Hepatocyte (in vitro differentiated cells): ENCODE results near the gene PIWIL4. TPM values are rescaled to one million over a fixed set of nuclear protein-coding genes. Genes with fewer than 3 reads are reported as not detected.
A peak's percentile ranks its signal among the peaks of the same experiment; 100 is the strongest.

ENCODE experiments used
- DNase-seq: peaks from one replicate; pipeline ENCODE4 v3.0.0-alpha.2; 2016; ENCODE audit warnings: low spot score
- H2AFZ ChIP-seq: fragments of 200-600 bp; sonication (generic); 2 replicates; pipeline ENCODE4 v1.6.0; 2016; ENCODE audit warnings: antibody characterized with exemption, mild to moderate bottlenecking
- H3K27ac ChIP-seq: fragments of 200-600 bp; sonication (generic); 2 replicates; pipeline ENCODE4 v1.5.1; 2016; ENCODE audit warnings: mild to moderate bottlenecking
- H3K27me3 ChIP-seq: fragments of 200-600 bp; sonication (generic); 2 replicates; pipeline ENCODE4 v1.6.1; 2016
- H3K36me3 ChIP-seq: fragments of 200-600 bp; sonication (generic); replicated peaks from 2 replicates; pipeline ENCODE4 v1.5.1; 2016; ENCODE audit warnings: low read depth; ENCODE audit not compliant: insufficient read depth
- H3K4me1 ChIP-seq: fragments of 200-600 bp; sonication (generic); 2 replicates; pipeline ENCODE4 v1.5.1; 2016; ENCODE audit warnings: mild to moderate bottlenecking, moderate library complexity; ENCODE audit not compliant: insufficient read depth
- H3K4me2 ChIP-seq: fragments of 200-600 bp; sonication (generic); 2 replicates; pipeline ENCODE4 v1.6.0; 2016
- H3K4me3 ChIP-seq: fragments of 200-600 bp; sonication (generic); 2 replicates; pipeline ENCODE4 v1.5.1; 2016; ENCODE audit warnings: mild to moderate bottlenecking
- H3K79me2 ChIP-seq: fragments of 200-600 bp; sonication (generic); 2 replicates; pipeline ENCODE4 v1.6.0; 2017; ENCODE audit warnings: mild to moderate bottlenecking
- H3K9me2 ChIP-seq: fragments of 200-600 bp; sonication (generic); replicated peaks from 2 replicates; pipeline ENCODE4 v1.6.0; 2017; ENCODE audit warnings: mild to moderate bottlenecking; ENCODE audit not compliant: insufficient read depth
- H3K9me3 ChIP-seq: fragments of 200-600 bp; sonication (generic); 2 replicates; pipeline ENCODE4 v1.5.1; 2016; ENCODE audit warnings: low read depth, mild to moderate bottlenecking
- H4K20me1 ChIP-seq: fragments of 200-600 bp; sonication (generic); 2 replicates; pipeline ENCODE4 v1.6.0; 2016; ENCODE audit warnings: mild to moderate bottlenecking; ENCODE audit not compliant: insufficient read depth, poor library complexity, severe bottlenecking
- EZH2 ChIP-seq: fragments of 200-600 bp; sonication (generic); IDR thresholded peaks from 2 replicates; pipeline ENCODE4 v1.6.1; 2016; ENCODE audit warnings: antibody characterized with exemption, mild to moderate bottlenecking, borderline replicate concordance
- EZH2phosphoT487 ChIP-seq: fragments of 200-600 bp; sonication (generic); IDR thresholded peaks from one replicate; pipeline ENCODE4 v1.6.1; 2018; ENCODE audit warnings: antibody characterized with exemption, mild to moderate bottlenecking, low read depth, moderate library complexity; ENCODE audit not compliant: unreplicated experiment, severe bottlenecking
- WGBS: methylation state at CpG from one replicate; pipeline ENCODE4 v1.1.6; 2016; ENCODE audit warnings: low lambda C conversion rate; ENCODE audit errors: missing lambda C conversion rate; 5-methylcytosine and 5-hydroxymethylcytosine counted together
- polyA plus RNA-seq: library from polyadenylated mRNA; unstranded; fragments of >200 nt; fragmentation: Nextera tagmentation; extraction: Ambion mirVana; gene quantifications from 2 replicates; pipeline ENCODE4 v1.2.1, GENCODE V29; 2016
- total RNA-seq: library from RNA; depleted of rRNA; stranded (reverse); fragments of >200 nt; gene quantifications from 2 replicates; pipeline ENCODE4 v1.2.3, GENCODE V29; 2014
- TF ChIP-seq, protein P1 (sequence below): fragments of 200-600 bp; sonication (generic); IDR thresholded peaks from 2 replicates; pipeline ENCODE4 v1.5.1; 2016; ENCODE audit warnings: antibody characterized with exemption, mild to moderate bottlenecking; ENCODE audit not compliant: poor library complexity

The PIWIL4 gene
- total and polyA plus RNA-seq, 2 experiments from 2014 or later: 2.1 to 2.4 TPM

DNA sequence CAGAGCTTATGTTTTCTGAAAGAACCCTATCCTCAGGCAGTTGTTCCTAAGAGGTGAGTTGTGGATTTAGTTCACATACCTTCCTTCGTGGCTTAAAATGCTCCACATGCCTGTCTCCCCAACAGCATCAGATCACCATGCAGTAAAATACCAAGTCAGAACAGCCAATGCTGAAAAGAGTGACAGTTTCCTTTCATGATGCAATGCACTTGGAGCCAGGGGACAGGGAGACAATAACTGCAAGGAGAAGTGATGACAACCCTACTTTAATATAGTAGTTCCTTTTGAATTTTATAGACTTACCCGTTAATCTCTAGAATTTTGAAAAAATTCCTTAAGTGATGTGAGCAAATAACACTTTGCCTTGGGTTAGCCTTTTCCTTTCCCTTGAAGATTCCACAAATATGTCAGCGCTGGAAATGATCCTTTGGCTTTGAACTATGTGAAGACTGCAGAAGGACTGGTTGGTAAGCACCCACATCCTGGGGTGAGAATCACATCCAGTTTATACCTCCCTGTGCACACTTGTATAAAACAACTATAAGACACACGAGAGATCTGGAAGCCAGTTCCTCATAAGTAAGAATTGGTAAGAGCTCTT is 71.2 kb downstream of the PIWIL4 start:
- Histone ChIP-seq H3K27ac (peak overlapping the region; percentile 48), H3K4me2 (peak overlapping the region; percentile 38), H2AFZ (no peak overlapping the region), H3K79me2 (no peaks in the 10 kb centered on the region), H3K4me3 (no peak overlapping the region), H3K9me2 (no peaks in the 10 kb centered on the region), H3K36me3 (no peaks in the 10 kb centered on the region), H4K20me1 (no peaks in the 10 kb centered on the region), H3K9me3 (no peaks in the 10 kb centered on the region), H3K4me1 (peaks cover 8% of the 10 kb centered on the region), H3K27me3 (no peaks in the 10 kb centered on the region)
- TF ChIP-seq EZH2 (no peak), EZH2phosphoT487 (no peak)
- TF ChIP-seq, protein P1, sequence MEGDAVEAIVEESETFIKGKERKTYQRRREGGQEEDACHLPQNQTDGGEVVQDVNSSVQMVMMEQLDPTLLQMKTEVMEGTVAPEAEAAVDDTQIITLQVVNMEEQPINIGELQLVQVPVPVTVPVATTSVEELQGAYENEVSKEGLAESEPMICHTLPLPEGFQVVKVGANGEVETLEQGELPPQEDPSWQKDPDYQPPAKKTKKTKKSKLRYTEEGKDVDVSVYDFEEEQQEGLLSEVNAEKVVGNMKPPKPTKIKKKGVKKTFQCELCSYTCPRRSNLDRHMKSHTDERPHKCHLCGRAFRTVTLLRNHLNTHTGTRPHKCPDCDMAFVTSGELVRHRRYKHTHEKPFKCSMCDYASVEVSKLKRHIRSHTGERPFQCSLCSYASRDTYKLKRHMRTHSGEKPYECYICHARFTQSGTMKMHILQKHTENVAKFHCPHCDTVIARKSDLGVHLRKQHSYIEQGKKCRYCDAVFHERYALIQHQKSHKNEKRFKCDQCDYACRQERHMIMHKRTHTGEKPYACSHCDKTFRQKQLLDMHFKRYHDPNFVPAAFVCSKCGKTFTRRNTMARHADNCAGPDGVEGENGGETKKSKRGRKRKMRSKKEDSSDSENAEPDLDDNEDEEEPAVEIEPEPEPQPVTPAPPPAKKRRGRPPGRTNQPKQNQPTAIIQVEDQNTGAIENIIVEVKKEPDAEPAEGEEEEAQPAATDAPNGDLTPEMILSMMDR: no peak
- 59% methylated on average over 4 of the region's 4 CpGs for WGBS
- DNase-seq: no peak

DNA sequence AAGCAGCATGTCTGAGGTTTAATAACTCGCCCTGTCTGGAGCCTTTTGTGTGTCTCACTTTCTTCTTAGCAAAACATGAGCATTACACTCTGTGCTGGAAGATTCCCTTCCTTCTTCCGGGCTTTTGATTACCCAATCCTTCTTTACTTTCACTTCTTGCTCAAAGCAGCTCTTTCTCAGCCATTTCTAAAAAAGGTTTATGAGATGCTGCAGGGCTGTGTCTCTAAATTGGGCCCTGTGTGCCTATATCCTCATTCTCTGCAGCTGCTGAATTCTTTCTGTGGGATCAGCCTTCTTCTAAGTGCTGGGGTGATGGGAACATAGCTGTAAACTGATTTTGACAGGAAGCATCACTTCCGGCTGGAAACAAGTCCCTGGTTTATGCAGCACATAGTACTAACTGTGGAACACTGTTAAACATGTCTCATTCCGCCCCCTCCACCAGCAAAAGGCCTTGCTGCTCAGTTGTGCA is 71.8 kb downstream of the PIWIL4 start:
- Histone ChIP-seq H3K36me3 (no peaks in the 10 kb centered on the region), H3K4me3 (no peak overlapping the region), H3K4me1 (peaks cover 8% of the 10 kb centered on the region), H4K20me1 (no peaks in the 10 kb centered on the region), H3K9me3 (no peaks in the 10 kb centered on the region), H3K79me2 (no peaks in the 10 kb centered on the region), H3K4me2 (peak overlapping the region; percentile 38), H3K9me2 (no peaks in the 10 kb centered on the region), H3K27me3 (no peaks in the 10 kb centered on the region), H3K27ac (peak overlapping the region; percentile 48), H2AFZ (no peak overlapping the region)
- DNase-seq: peak; percentile 28
- TF ChIP-seq EZH2: no peak
- no peak for TF ChIP-seq EZH2phosphoT487
- TF ChIP-seq, protein P1: no peak
- WGBS: 72% methylated on average over 4 of the region's 4 CpGs

DNA sequence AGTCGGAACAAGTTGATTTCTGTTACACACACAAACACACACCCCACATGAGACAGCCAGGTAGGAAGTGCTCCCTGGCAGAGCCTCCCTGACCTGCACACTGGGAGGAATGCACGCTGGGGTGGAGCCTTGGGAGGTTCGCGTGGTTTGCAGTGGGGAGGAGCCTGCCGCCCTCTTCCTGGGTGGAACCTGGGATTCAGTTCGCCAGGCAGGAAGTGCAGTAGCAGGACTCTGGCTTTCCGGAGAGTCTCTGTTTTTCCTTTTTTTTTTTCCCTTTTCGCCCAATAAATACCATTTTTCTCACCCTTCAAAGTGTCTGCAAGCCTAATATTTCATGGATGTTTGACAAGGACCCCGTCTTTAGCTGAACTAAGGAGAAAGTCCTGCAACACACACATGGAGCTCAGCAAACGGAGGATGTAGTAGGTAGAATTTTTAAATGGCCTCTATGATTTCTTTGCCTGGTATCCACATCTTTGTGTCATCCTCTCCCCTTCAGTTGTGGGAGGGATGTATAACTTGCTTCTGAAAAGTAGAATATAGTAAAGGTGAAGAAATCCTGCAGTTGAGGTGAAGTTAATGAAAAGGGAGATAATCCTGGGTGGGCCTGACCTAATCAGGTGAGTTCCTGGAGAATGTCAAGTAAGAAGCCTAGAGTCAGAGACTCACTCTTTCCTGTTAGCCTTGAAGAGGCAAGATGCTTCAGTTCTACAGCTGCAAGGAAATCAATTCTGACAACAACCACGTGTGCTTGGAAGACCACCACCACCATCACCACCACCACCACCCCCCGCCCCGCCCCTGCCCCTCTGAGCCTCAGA is 72.9 kb downstream of the PIWIL4 start:
- TF ChIP-seq EZH2 (no peak), EZH2phosphoT487 (no peak)
- TF ChIP-seq, protein P1: no peak
- H3K27me3 ChIP-seq: no peaks in the 10 kb centered on the region
- DNase-seq: no peak
- H3K9me2 ChIP-seq: no peaks in the 10 kb centered on the region
- no peak overlapping the region for H3K4me3 ChIP-seq
- no peak overlapping the region for H2AFZ ChIP-seq
- H3K4me2 ChIP-seq: no peak overlapping the region
- no peaks in the 10 kb centered on the region for H3K79me2 ChIP-seq
- no peak overlapping the region for H3K27ac ChIP-seq
- WGBS: 95% methylated on average over 12 of the region's 13 CpGs
- no peaks in the 10 kb centered on the region for H4K20me1 ChIP-seq
- no peaks in the 10 kb centered on the region for H3K9me3 ChIP-seq
- H3K4me1 ChIP-seq: peaks cover 8% of the 10 kb centered on the region
- no peaks in the 10 kb centered on the region for H3K36me3 ChIP-seq
